Adrenal gland (tissue), 5 donors: ENCODE measurements around the gene SRSF9.

Experiments
- CTCF ChIP-seq, 6 experiments: fragments of 450-650 bp in 4 of 6; fragments of 200-600 bp in 2 of 6; sonication (generic) in 1 of 6; IDR thresholded peaks; 1 replicate in 5 of 6; 2 replicates in 1 of 6; pipeline versions ENCODE4 v1.5.1 to v1.8.0; 2016 to 2021; ENCODE audit warnings: antibody characterized with exemption in 6 of 6, mild to moderate bottlenecking in 2 of 6, moderate library complexity in 1 of 6
- POLR2A ChIP-seq, 2 donors: fragments of 450-650 bp; IDR thresholded peaks; one replicate each; pipeline ENCODE4 v1.6.1; 2017; ENCODE audit warnings: antibody characterized with exemption in 2 of 2, mild to moderate bottlenecking in 2 of 2, moderate library complexity in 1 of 2
- donor health status: DM: no; HTN: no; CAD: no.

GRCh38 chr12:120417917-120418580 is 51.5 kb downstream of the SRSF9 start:
- TF ChIP-seq CTCF (IDR thresholded peaks at IDR 0.05) (no peak), POLR2A (IDR thresholded peaks at IDR 0.05) (no peak)
